ENCODE data around the gene ARPC3. TPM values are rescaled to one million over a fixed set of nuclear protein-coding genes. Genes with fewer than 3 reads are reported as not detected.

Gene ARPC3
- total and polyA plus RNA-seq, 9 of the 15 experiments (the other 6 are each of a cell fraction or from before 2014, with no cell fraction given) = 74.2 to 575 (median 345) TPM

GRCh38 chr12:110403976-110404682, 46.0 kb downstream of the ARPC3 start (continued):
- no peak for TF ChIP-seq ZNF318 (IDR thresholded peaks at IDR 0.05; ENCODE audit: borderline replicate concordance in 1 of 2, low read depth in 1 of 2)
- TF ChIP-seq ZNF24 (IDR thresholded peaks at IDR 0.05) = no peak
- TF ChIP-seq RNF2 (IDR thresholded peaks at IDR 0.05) = 0 out of 2 replicates have a peak, but pooled peaks have one; percentile 20
- peak; percentile 24 for TF ChIP-seq PHF20 (IDR thresholded peaks at IDR 0.05; ENCODE audit: partially characterized antibody)
- no peak for TF ChIP-seq SREBF2 (CRISPR knock-in tag; IDR thresholded peaks at IDR 0.05)
- no peak for TF ChIP-seq THRAP3 (IDR thresholded peaks at IDR 0.05; ENCODE audit: borderline replicate concordance)
- TF ChIP-seq NR2F6 (CRISPR knock-in tag; IDR thresholded peaks at IDR 0.05) = no peak
- TF ChIP-seq PRPF4 (IDR thresholded peaks at IDR 0.05; ENCODE audit: insufficient read depth, low read depth, low read length, poor library complexity, severe bottlenecking) = no peak
- TF ChIP-seq ZNF184 (CRISPR knock-in tag; IDR thresholded peaks at IDR 0.05) = no peak
- TF ChIP-seq HEY1 (CRISPR knock-in tag; IDR thresholded peaks at IDR 0.05; ENCODE audit: borderline replicate concordance) = no peak
- TF ChIP-seq BRD9 (IDR thresholded peaks at IDR 0.05; ENCODE audit: low read depth, partially characterized antibody) = peak; percentile 21
- TF ChIP-seq ZNF609 (CRISPR knock-in tag; IDR thresholded peaks at IDR 0.05; ENCODE audit: borderline replicate concordance) = no peak
